HepG2 (cell line): ENCODE measurements around the gene TOLLIP. TPM values are rescaled to one million over a fixed set of nuclear protein-coding genes. Genes with fewer than 3 reads are reported as not detected.

ENCODE experiments used
- ATAC-seq: fragments of 200-7000 bp; cut with Tn5 transposase; 3 replicates; pipeline ENCODE4 v1.9.1; 2020; ENCODE audit warnings: mild to moderate bottlenecking, moderate library complexity
- BruUV-seq: library from RNA; stranded (reverse); fragments of 400-500 nt; replicated peaks from 2 replicates; lab custom pipeline; 2021; lab: Mats Ljungman, UMichigan
- CTCF ChIA-PET: fragments of 300-600 bp; formaldehyde crosslinking; extraction: SDS; loops from one replicate; lab custom pipeline; 2021; ENCODE audit warnings: low total read pairs, inconsistent platforms, low intra/inter-chr PET ratio; lab: Yijun Ruan, JAX
- POLR2A ChIA-PET: fragments of 350-600 bp; sonication (Branson Sonifier 250); formaldehyde crosslinking; loops from one replicate; lab custom pipeline; 2020; ENCODE audit warnings: antibody characterized with exemption, inconsistent platforms; lab: Yijun Ruan, JAX
- DNase-seq: peaks from one replicate; pipeline ENCODE4 v3.0.0-alpha.2; 2015; ENCODE audit warnings: low spot score
- FAIRE-seq: peaks from 3 replicates; lab custom pipeline; 2011; peaks lifted over from hg19 to GRCh38; lab: Jason Lieb, UNC
- H2AFZ ChIP-seq: one replicate; pipeline ENCODE4 v1.6.1; 2011; ENCODE audit warnings: low read length, inconsistent platforms
- H3K27ac ChIP-seq: fragments of 300-600 bp; 3 replicates; pipeline ENCODE4 v1.8.0; 2011; ENCODE audit warnings: mixed run types, mild to moderate bottlenecking, mixed read lengths, low read length, inconsistent platforms; ENCODE audit not compliant: insufficient read depth; ENCODE audit errors: extremely low read length
- H3K27me3 ChIP-seq, 2 experiments: fragments of 200-600 bp in 1 of 2; 2 replicates in 1 of 2; 3 replicates in 1 of 2; pipeline versions ENCODE4 v1.6.0 to v1.8.0; 2011; ENCODE audit warnings: low read length in 2 of 2, mild to moderate bottlenecking in 2 of 2, moderate library complexity in 2 of 2, inconsistent platforms in 1 of 2; ENCODE audit not compliant: insufficient read depth in 2 of 2, control insufficient read depth in 1 of 2
- H3K36me3 ChIP-seq, 2 experiments: fragments of 200-600 bp in 1 of 2; replicated peaks in 1 of 2; 2 replicates in 1 of 2; 3 replicates in 1 of 2; pipeline versions ENCODE4 v1.5.1 to v1.8.0; 2011; ENCODE audit warnings: low read length in 2 of 2, inconsistent platforms in 1 of 2; ENCODE audit not compliant: insufficient read depth in 2 of 2, control insufficient read depth in 1 of 2
- H3K4me1 ChIP-seq: 2 replicates; pipeline ENCODE4 v1.5.1; 2012; ENCODE audit warnings: low read length, inconsistent platforms; ENCODE audit not compliant: insufficient read depth
- H3K4me2 ChIP-seq: 2 replicates; pipeline ENCODE4 v1.6.0; 2011; ENCODE audit warnings: low read depth, low read length, inconsistent platforms
- H3K4me3 ChIP-seq, 3 experiments: fragments of 200-600 bp in 1 of 3; sonication (generic), shearing (Covaris generic) in 1 of 3; replicated peaks in 1 of 3; 2 replicates each; pipeline ENCODE4 v1.5.1; 2011 to 2016; ENCODE audit warnings: low read length in 3 of 3, inconsistent platforms in 2 of 3, low read depth in 2 of 3, mild to moderate bottlenecking in 2 of 3, control low read depth in 1 of 3, mixed read lengths in 1 of 3; ENCODE audit not compliant: insufficient read depth in 1 of 3
- H3K79me2 ChIP-seq: one replicate; pipeline ENCODE4 v1.6.1; 2011; ENCODE audit warnings: low read length, inconsistent platforms; ENCODE audit not compliant: insufficient read depth
- H3K9ac ChIP-seq: 2 replicates; pipeline ENCODE4 v1.6.0; 2011; ENCODE audit warnings: mild to moderate bottlenecking, low read depth, low read length, inconsistent platforms; ENCODE audit not compliant: insufficient read depth
- H3K9me3 ChIP-seq: 2 replicates; pipeline ENCODE4 v1.5.1; 2012; ENCODE audit warnings: mild to moderate bottlenecking, low read length
- H4K20me1 ChIP-seq: 2 replicates; pipeline ENCODE4 v1.6.0; 2011; ENCODE audit warnings: inconsistent platforms, mild to moderate bottlenecking, low read length, moderate library complexity; ENCODE audit not compliant: insufficient read depth
- AHDC1 ChIP-seq: sonication (generic); formaldehyde crosslinking; IDR thresholded peaks from 2 replicates; pipeline ENCODE4 v1.5.1; 2020; ENCODE audit warnings: mild to moderate bottlenecking, missing genetic modification reagents, borderline replicate concordance
- CEBPG ChIP-seq: IDR thresholded peaks from 2 replicates; pipeline ENCODE4 v1.6.1; 2016
- CREM ChIP-seq, 2 experiments: sonication (generic) in 1 of 2; formaldehyde crosslinking in 1 of 2; IDR thresholded peaks; 2 replicates each; pipeline versions ENCODE4 v1.4.0 to v1.6.1; 2016 to 2020; ENCODE audit warnings: antibody characterized with exemption in 1 of 2, mild to moderate bottlenecking in 1 of 2, missing genetic modification reagents in 1 of 2
- GABPB1 ChIP-seq: IDR thresholded peaks from 2 replicates; pipeline ENCODE4 v1.6.1; 2016; ENCODE audit warnings: mild to moderate bottlenecking, missing genetic modification reagents, moderate library complexity, missing compliant biosample characterization
- HMGXB3 ChIP-seq: sonication (generic); formaldehyde crosslinking; IDR thresholded peaks from 2 replicates; pipeline ENCODE4 v1.4.0; 2020; ENCODE audit warnings: missing genetic modification reagents, borderline replicate concordance
- NR2F6 ChIP-seq, 2 experiments: IDR thresholded peaks; 2 replicates each; pipeline ENCODE4 v1.6.1; 2016; ENCODE audit warnings: antibody characterized with exemption in 1 of 2, mild to moderate bottlenecking in 1 of 2
- SRSF1 ChIP-seq: fragments of 200-400 bp; formaldehyde crosslinking; optimal IDR thresholded peaks from 2 replicates; pipeline ENCODE3; 2017; ENCODE audit warnings: mild to moderate bottlenecking, low read depth, low read length, moderate library complexity
- ZFY ChIP-seq: sonication (generic); formaldehyde crosslinking; IDR thresholded peaks from 2 replicates; pipeline ENCODE4 v1.4.0; 2020; ENCODE audit warnings: missing genetic modification reagents
- ZNF224 ChIP-seq: sonication (generic); formaldehyde crosslinking; IDR thresholded peaks from 2 replicates; pipeline ENCODE4 v1.5.0; 2020; ENCODE audit warnings: mild to moderate bottlenecking, missing genetic modification reagents
- ZNF451 ChIP-seq: sonication (generic); formaldehyde crosslinking; IDR thresholded peaks from 2 replicates; pipeline ENCODE4 v1.5.0; 2020; ENCODE audit warnings: mild to moderate bottlenecking, missing genetic modification reagents
- ZNF550 ChIP-seq: sonication (generic); formaldehyde crosslinking; IDR thresholded peaks from 2 replicates; pipeline ENCODE4 v1.4.0; 2020; ENCODE audit warnings: mild to moderate bottlenecking, missing genetic modification reagents, borderline replicate concordance
- ZNF670 ChIP-seq: sonication (generic); formaldehyde crosslinking; IDR thresholded peaks from 2 replicates; pipeline ENCODE4 v1.8.0; 2022; ENCODE audit warnings: mild to moderate bottlenecking, missing genetic modification reagents, borderline replicate concordance
- WGBS: methylation state at CpG from one replicate; pipeline ENCODE4 v1.1.6; 2017; ENCODE audit warnings: low lambda C conversion rate; 5-methylcytosine and 5-hydroxymethylcytosine counted together
- in situ Hi-C: cut with HindIII; loops from 2 replicates; pipeline ENCODE4 v1.10.0; 2017; ENCODE audit warnings: low pct_unique_long_range_greater_than_20kb; ENCODE audit not compliant: extremely low pct_ligation_motif_present
- intact Hi-C: fragments of 100-400 bp; cut with micrococcal nuclease; formaldehyde crosslinking; loops from one replicate; pipeline ENCODE4 v1.10.0; 2022; ENCODE audit not compliant: unreplicated experiment
- polyA plus RNA-seq, 8 experiments: library from polyadenylated mRNA; depleted of rRNA in 3 of 8; stranded (reverse) in 7 of 8; unstranded in 1 of 8; fragments of >200 nt; fragmentation: Illumina TruSeq in 4 of 8; extraction: Trizol in 4 of 8; gene quantifications; 2 replicates each; pipeline versions ENCODE4 v1.2.1 to v1.2.3, GENCODE V29; 2011 to 2016; ENCODE audit warnings: low read depth in 4 of 8, missing spikeins in 1 of 8, mixed read lengths in 1 of 8; ENCODE audit not compliant: insufficient read depth in 1 of 8
- total RNA-seq, 5 experiments: library from RNA; depleted of rRNA; stranded (reverse); fragments of >200 nt; fragmentation: Illumina TruSeq; extraction: Trizol; gene quantifications; 2 replicates each; pipeline ENCODE4 v1.2.3, GENCODE V29; 2016; ENCODE audit warnings: low read depth in 1 of 5

TOLLIP gene
- total and polyA plus RNA-seq, 2 of the 13 experiments (the other 11 are each of a cell fraction or from before 2014, with no cell fraction given) = 25.9 to 47.5 TPM

GRCh38 chr11:1297011-1297575, 12.3 kb downstream of the TOLLIP start (continued):
- no peak for TF ChIP-seq AHDC1 (CRISPR knock-in tag)

- intact Hi-C loops = no loop called here
- in situ Hi-C loops = loop anchor here (10.0 kb wide), 1 partner anchor 89 kb away; the partner anchor contains the start of gene BRSK2
- no peaks in the 10 kb centered on the region; the same call in 1 of the 2 replicates for H4K20me1 ChIP-seq
- H3K4me1 ChIP-seq = peaks cover 39% of the 10 kb centered on the region
- H3K79me2 ChIP-seq = peaks cover 45% of the 10 kb centered on the region
- BruUV-seq = no TSS peak
- H3K4me2 ChIP-seq = no peak overlapping the region
- CTCF ChIA-PET = no interaction called here
- FAIRE-seq (no peak), DNase-seq (no peak), ATAC-seq (no peak)
- no peaks in the 10 kb centered on the region for H3K27me3 ChIP-seq
- POLR2A ChIA-PET = no interaction called here
- no peak overlapping the region for H3K27ac ChIP-seq
- no peak overlapping the region for H2AFZ ChIP-seq
- peaks cover 14 to 32% of the 10 kb centered on the region in 2 experiments; a peak in 4 of 5 replicates for H3K36me3 ChIP-seq
- no peak overlapping the region for H3K9ac ChIP-seq
- WGBS = 96% methylated on average over 9 of the region's 9 CpGs
- no peaks in the 10 kb centered on the region for H3K9me3 ChIP-seq
- H3K4me3 ChIP-seq = no peak overlapping the region
- TF ChIP-seq ZFY (CRISPR knock-in tag) (no peak), CEBPG (CRISPR knock-in tag) (no peak), ZNF550 (no peak), SRSF1 (no peak), GABPB1 (CRISPR knock-in tag) (no peak), ZNF224 (CRISPR knock-in tag) (no peak), ZNF670 (CRISPR knock-in tag) (no peak), NR2F6 (IDR thresholded peaks at IDR 0.05) (no peak), NR2F6 (CRISPR knock-in tag; IDR thresholded peaks at IDR 0.05) (no peak), ZNF451 (CRISPR knock-in tag) (no peak), HMGXB3 (CRISPR knock-in tag) (no peak), CREM (IDR thresholded peaks at IDR 0.05) (no peak), CREM (CRISPR knock-in tag; IDR thresholded peaks at IDR 0.05) (no peak)
Observed at GRCh38 chr11:1296287-1296686, 13.1 kb downstream of the TOLLIP start.
